GM21515 (cell line): ENCODE measurements around the gene RASSF6.
"Not testable (repeated sequence)": the region's sequence is repeated elsewhere in the genome, so short reads cannot be mapped to it uniquely, and the experiment has no call there.

ENCODE experiments used
- ATAC-seq: cut with Tn5 transposase; IDR thresholded peaks from one replicate; pipeline ENCODE4 v1.9.1; 2021; ENCODE audit not compliant: unreplicated experiment

RASSF6 gene

GRCh38 chr4:73620115-73620792 is at the start of gene RASSF6:
RASSF6 (minus strand) TSS chr4:73620436; CDS start chr4:73611795, 8,641 bp downstream.
- ATAC-seq, result peak; percentile 95

- ATAC-seq, result no peak
Observed at GRCh38 chr4:73669410-73670183, 49.4 kb upstream of the RASSF6 start.

- no peak for ATAC-seq
Observed at GRCh38 chr4:73668782-73669201, 48.6 kb upstream of the RASSF6 start.

- not testable (repeated sequence) for ATAC-seq
Observed at GRCh38 chr4:73665924-73666323, 45.7 kb upstream of the RASSF6 start.

GRCh38 chr4:73664470-73664869 is 44.2 kb upstream of the RASSF6 start:
- no peak for ATAC-seq

- ATAC-seq, result no peak
Observed at GRCh38 chr4:73663576-73663975, 43.3 kb upstream of the RASSF6 start.

GRCh38 chr4:73662709-73663546 is 42.7 kb upstream of the RASSF6 start:
- peak; percentile 73 for ATAC-seq

GRCh38 chr4:73661646-73662119 is 41.4 kb upstream of the RASSF6 start:
- ATAC-seq, result no peak

GRCh38 chr4:73660808-73661207 is 40.6 kb upstream of the RASSF6 start:
- no peak for ATAC-seq

GRCh38 chr4:73653695-73654106 is 33.5 kb upstream of the RASSF6 start:
- peak; percentile 67 for ATAC-seq

- ATAC-seq, result no peak
Observed at GRCh38 chr4:73650250-73650649, 30.0 kb upstream of the RASSF6 start.

- no peak for ATAC-seq
Observed at GRCh38 chr4:73648478-73648877, 28.2 kb upstream of the RASSF6 start.

- ATAC-seq, result no peak
Observed at GRCh38 chr4:73646117-73646516, 25.9 kb upstream of the RASSF6 start.

- ATAC-seq, result no peak
Observed at GRCh38 chr4:73631565-73632226, 11.5 kb upstream of the RASSF6 start.

GRCh38 chr4:73628834-73629233 is 8.6 kb upstream of the RASSF6 start:
- not testable (repeated sequence) for ATAC-seq

GRCh38 chr4:73621357-73621756 is 1.1 kb upstream of the RASSF6 start:
- ATAC-seq, result no peak

GRCh38 chr4:73619346-73619745 is 890 bp downstream of the RASSF6 start:
- ATAC-seq, result no peak

GRCh38 chr4:73617256-73617655 is 3.0 kb downstream of the RASSF6 start:
- ATAC-seq, result no peak

GRCh38 chr4:73615613-73616012 is 4.6 kb downstream of the RASSF6 start:
- ATAC-seq, result no peak

- ATAC-seq, result no peak
Observed at GRCh38 chr4:73614311-73614867, 5.8 kb downstream of the RASSF6 start.
